ENCODE results near the gene JAM3.

DNA sequence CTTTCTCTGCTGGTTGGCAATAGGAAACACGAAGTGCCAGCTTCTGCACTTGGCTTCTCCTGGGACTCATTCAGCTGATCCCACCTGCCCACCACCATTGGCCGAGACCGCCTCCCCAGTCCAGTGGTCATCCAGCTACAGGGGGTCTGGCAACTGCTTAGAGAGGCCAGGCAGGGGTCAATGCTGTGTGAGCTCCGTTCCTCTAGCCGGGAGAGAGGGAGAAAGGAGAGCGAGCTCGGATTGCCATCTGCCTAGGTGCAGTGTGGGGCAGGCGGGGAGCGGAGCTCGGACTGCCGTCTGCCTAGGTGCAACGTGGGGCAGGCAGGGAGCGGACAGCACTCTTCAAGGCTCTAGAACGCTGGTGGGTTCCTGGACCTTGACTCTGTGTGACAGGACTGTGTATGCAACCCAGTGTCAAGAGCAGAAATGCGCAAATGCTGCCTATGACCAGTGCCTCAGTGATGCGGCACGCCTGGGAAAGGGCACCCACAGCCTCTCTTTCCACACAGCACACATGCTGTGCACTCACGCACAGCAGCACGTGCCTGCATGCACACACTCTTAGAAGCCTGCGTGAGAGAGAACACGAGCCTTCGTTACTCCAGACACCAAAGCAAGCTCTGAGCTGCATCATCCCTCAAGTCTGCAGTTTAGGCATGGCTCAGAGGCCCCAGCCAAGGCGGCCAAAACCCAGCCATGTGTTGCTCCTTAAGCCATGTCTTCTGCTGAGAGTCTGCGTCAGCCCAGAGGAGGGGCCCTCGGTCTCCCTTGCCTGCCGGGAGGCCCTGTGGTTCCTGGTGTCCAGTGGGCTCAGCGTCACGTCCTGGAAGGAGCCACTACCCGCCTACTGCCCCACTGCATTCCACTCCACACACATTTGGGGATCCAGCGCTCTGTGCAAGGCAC, 26.8 kb upstream of the JAM3 start:
- TF ChIP-seq, protein P1, sequence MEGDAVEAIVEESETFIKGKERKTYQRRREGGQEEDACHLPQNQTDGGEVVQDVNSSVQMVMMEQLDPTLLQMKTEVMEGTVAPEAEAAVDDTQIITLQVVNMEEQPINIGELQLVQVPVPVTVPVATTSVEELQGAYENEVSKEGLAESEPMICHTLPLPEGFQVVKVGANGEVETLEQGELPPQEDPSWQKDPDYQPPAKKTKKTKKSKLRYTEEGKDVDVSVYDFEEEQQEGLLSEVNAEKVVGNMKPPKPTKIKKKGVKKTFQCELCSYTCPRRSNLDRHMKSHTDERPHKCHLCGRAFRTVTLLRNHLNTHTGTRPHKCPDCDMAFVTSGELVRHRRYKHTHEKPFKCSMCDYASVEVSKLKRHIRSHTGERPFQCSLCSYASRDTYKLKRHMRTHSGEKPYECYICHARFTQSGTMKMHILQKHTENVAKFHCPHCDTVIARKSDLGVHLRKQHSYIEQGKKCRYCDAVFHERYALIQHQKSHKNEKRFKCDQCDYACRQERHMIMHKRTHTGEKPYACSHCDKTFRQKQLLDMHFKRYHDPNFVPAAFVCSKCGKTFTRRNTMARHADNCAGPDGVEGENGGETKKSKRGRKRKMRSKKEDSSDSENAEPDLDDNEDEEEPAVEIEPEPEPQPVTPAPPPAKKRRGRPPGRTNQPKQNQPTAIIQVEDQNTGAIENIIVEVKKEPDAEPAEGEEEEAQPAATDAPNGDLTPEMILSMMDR (IDR thresholded peaks at IDR 0.05; ENCODE audit: insufficient read depth, low read length, poor library complexity, severe bottlenecking), result no peak
- no peak for TF ChIP-seq EZH2phosphoT487 (conservative IDR thresholded peaks at IDR 0.05; ENCODE audit: low read length)

Data from SU-DHL-6 (cell line).